Prostate gland (tissue), 2 donors: ENCODE results near the gene HSPB6.

Experiments used
- POLR2A ChIP-seq: fragments of 450-650 bp; IDR thresholded peaks from one replicate; pipeline ENCODE4 v1.6.1; 2016; ENCODE audit warnings: antibody characterized with exemption, mild to moderate bottlenecking
- POLR2AphosphoS5 ChIP-seq: sonication (generic); formaldehyde crosslinking; IDR thresholded peaks from one replicate; pipeline ENCODE4 v1.6.1; 2017; ENCODE audit warnings: antibody characterized with exemption
- TF ChIP-seq, protein P1 (sequence below), 4 experiments: fragments of 200-600 bp in 2 of 4; fragments of 450-650 bp in 2 of 4; sonication (generic) in 2 of 4; IDR thresholded peaks; 1 replicate in 3 of 4; 2 replicates in 1 of 4; pipeline ENCODE4 v1.5.1; 2016 to 2019; ENCODE audit warnings: antibody characterized with exemption in 4 of 4, mild to moderate bottlenecking in 2 of 4, moderate library complexity in 2 of 4

DNA sequence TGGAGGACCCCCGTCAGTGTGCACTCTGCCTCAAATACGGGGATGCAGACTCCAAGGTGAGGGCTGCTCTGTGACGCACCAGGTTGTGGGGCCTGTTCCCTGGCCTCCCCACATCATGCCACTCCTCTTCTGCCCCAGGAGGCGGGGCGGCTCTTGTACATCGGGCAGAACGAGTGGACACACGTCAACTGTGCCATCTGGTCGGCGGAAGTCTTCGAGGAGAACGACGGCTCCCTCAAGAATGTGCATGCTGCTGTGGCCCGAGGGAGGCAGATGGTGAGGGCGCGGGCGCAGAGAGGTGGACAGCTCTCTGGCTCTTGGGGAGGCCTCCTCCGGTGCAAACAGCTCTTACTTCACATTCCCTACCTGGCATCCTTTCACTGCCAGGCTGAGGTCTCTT lies 27.8 kb downstream of the HSPB6 start:
- TF ChIP-seq POLR2AphosphoS5 (no peak), POLR2A (no peak)
- TF ChIP-seq, protein P1, sequence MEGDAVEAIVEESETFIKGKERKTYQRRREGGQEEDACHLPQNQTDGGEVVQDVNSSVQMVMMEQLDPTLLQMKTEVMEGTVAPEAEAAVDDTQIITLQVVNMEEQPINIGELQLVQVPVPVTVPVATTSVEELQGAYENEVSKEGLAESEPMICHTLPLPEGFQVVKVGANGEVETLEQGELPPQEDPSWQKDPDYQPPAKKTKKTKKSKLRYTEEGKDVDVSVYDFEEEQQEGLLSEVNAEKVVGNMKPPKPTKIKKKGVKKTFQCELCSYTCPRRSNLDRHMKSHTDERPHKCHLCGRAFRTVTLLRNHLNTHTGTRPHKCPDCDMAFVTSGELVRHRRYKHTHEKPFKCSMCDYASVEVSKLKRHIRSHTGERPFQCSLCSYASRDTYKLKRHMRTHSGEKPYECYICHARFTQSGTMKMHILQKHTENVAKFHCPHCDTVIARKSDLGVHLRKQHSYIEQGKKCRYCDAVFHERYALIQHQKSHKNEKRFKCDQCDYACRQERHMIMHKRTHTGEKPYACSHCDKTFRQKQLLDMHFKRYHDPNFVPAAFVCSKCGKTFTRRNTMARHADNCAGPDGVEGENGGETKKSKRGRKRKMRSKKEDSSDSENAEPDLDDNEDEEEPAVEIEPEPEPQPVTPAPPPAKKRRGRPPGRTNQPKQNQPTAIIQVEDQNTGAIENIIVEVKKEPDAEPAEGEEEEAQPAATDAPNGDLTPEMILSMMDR (IDR thresholded peaks at IDR 0.05), result no peak
